Fibroblast of skin of left biceps (primary cell): ENCODE measurements around the gene MYT1.

Experiments used
- DNase-seq, 2 experiments: peaks; one replicate each; pipeline ENCODE4 v3.0.0-alpha.2; 2013; ENCODE audit warnings: low read depth in 2 of 2

Gene MYT1

GRCh38 chr20:64212755-64213154 is 48.5 kb downstream of the MYT1 start:
- DNase-seq, result no peak

DNA sequence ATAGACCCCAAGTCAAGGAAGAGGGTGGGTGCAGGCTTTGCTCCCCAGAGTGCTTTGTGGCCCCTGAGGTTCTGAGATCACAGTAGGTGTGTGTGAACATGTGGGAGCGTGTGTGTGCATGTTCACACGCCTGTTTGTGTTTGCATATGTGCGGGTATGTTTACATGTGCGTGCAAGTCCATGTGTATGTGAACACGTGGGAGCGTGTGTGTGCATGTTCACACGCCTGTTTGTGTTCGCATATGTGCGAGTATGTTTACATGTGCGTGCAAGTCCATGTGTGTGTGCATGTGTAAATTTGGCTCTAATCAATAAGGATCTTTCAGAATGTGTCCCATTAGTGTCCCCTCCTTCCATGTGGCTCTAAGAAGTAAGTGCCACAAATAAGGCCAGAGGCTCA is 49.9 kb downstream of the MYT1 start:
- DNase-seq, result no peak

DNA sequence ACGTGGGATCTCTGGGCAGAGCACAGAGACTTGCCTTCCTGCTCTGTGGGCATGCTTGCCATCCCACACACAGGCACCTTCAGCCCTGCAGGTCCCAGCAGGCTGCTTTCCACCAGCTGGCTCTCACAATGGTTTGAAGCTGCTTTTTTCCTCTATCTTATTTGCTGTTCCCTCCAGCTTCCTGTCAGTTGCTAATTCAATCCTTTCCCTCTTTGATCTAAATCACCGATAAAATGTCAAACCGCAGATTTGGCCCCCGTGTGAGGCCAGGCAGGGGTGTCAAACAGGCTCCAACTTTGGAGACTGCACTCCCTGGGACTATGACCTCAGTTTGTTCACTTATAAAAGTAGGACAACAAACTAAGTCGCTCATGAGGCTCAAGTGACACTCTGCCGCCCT is 50.7 kb downstream of the MYT1 start:
- DNase-seq, result no peak

DNA sequence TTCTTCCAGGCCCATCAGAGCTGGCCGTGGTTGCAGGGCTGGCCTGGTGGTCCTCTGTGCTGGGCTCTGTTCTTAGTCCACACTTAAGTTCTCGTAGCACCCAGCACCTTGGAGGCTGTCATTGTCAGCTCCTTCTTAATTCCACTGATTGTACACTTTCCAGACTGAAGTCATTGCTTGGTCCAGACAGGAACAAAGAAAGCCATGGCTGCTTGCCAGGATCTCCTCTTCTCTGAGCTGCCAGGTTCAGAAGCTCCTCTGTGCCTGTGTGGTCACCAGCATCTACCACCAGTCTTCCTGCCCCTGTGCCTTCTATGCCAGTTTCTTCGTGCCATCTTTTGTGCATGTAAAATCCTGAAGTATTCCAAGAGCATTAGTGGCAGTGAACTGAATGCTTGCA is 51.8 kb downstream of the MYT1 start:
- DNase-seq, result no peak

- no peak for DNase-seq
Measured at GRCh38 chr20:64216910-64217309, 52.7 kb downstream of the MYT1 start.

GRCh38 chr20:64217539-64218221 is 53.4 kb downstream of the MYT1 start:
- no peak for DNase-seq

DNA sequence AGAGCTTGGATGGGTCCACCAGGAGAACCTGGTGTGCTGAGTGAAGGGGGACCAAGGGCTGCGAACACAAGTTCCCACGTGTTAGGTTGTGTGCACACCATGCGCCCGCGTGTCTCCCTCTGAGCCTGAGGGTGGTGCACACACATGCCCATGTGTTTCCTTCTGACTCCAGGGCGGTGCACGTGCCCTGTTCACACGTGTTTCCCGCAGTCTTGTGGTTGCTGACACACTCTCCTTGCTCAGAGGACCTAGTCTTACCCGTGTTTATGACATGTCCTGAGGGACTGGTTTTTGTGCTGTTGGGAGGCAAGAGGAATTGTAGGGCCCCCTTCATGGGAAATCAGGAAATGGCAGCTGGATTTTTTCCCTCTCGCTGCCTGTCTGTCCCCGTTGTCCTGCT is 55.0 kb downstream of the MYT1 start:
- DNase-seq, result no peak

GRCh38 chr20:64219730-64220129 is 55.5 kb downstream of the MYT1 start:
- no peak for DNase-seq

- DNase-seq, result no peak
Measured at GRCh38 chr20:64220420-64220819, 56.2 kb downstream of the MYT1 start.

- no peak for DNase-seq
Measured at GRCh38 chr20:64220891-64221527, 56.8 kb downstream of the MYT1 start.

DNA sequence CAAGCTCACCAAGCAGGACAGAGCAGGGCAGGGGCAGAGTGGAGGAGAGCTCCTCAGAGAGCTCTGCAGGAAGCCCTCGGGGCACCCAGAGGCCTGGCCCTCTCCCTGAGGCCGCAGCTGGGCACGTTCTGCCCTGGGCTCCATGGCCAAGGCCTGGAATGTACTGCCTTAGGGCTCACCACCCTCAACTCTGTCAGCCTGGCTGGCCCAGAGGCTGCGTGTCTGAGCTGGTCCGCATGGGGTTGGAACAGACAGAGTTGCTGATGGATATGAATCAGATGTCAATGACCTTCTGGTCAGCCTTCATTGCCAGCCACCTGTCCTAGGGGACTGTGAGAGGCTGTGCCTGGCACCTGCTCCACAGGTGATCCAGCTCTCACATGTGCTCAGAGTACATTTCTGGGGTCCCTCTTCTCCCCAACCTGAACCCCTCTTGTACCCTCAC is 58.1 kb downstream of the MYT1 start:
- DNase-seq, result no peak

DNA sequence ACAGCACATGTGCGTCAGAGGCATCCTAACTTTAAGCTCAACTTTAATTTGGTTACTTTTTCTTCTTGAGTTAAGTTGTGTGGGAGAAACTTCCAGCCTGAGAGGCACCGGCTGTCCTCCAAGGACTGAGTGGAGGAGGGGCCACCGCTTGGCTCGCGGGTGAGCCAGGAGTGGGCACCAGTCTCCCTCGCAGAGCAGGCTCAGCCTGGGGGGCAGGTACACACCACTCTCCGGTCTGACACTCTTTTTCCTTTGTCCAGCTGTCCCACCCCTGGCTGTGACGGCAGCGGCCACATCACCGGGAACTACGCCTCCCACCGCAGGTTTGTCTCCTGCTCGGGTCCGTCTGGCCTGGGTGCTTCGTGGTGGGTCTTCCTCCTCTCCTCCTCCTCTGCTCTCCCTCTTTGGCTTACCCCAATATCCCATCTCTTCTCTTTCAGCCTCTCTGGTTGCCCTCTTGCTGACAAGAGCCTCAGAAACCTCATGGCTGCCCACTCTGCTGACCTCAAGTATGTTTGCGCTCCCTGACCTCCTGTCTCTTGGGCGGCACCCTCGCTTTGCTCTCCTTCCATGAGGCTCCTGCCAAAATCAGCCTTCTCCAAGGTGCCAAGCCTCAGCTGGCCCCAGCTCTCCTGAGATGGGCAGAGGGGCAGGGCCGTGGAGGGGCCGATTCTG is 58.7 kb downstream of the MYT1 start:
- DNase-seq, result no peak

DNA sequence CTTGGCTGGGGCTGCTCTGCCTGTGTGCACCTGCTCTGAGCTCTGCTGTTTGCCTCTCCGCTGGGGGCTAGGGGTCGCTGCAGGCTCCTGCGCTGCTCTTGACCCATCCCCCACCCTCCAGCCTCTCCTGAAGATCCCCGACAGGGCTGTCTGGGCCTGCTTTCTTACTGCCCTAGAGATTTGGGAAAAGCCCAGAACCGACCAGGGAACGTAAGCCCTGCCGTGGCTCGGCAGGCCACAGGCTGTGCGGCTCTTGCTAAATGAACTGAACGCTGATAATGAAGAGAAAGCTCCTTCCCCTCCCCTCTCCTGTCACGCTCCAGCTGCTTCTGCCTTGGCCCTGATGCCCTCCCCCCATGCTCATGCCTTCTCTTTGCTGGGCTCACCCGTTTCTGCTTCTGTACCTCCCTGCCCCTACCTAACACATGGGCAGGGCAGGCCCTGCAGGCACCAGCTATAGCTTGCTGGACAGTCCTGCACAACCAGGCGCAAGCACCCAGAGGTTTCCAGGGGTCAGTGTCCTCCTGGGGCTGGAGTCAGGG is 59.3 kb downstream of the MYT1 start:
- peak in 1 of 2 experiments; percentile 4 for DNase-seq

GRCh38 chr20:64224351-64225170 is 60.3 kb downstream of the MYT1 start:
- DNase-seq, result peak; percentile 73 to 77

- DNase-seq, result no peak
Measured at GRCh38 chr20:64225171-64225595, 60.9 kb downstream of the MYT1 start.

DNA sequence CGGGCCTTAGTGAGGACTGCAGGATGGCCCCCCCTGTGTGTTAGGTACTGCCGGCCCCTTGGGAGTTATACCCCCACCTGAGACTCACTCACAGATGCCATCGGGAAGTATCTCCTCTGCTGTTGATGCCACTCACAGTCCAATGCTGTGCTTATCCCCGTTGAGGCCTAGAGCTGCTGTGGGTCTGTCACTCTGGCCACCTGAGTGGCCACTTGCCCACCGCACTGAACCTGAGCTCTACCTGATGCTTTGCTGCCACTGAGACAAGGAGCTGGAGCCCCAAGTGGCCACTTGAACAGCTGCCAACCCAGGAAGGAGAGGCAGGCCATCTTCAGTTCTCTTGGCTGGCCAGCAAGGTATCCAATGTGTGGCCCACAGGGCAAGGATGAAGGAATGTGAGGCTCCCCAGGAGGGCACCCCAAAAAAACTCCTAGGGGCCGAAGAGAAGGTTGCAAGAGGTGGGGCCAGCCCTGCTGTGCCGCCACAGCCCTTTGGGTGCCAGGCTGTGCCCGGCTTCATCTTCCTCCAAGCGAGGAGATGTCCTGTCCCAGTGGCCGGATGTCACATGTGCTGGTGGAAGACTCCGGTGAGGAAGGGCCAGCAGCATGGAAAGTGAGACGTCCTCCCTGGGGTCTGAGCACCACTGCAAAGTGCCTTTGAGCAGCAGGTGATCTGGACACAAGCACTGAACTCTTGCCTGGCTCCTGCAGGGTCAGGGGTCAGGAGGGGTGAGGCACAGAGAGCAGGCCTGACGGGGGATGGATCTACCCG is 61.8 kb downstream of the MYT1 start:
- no peak for DNase-seq

DNA sequence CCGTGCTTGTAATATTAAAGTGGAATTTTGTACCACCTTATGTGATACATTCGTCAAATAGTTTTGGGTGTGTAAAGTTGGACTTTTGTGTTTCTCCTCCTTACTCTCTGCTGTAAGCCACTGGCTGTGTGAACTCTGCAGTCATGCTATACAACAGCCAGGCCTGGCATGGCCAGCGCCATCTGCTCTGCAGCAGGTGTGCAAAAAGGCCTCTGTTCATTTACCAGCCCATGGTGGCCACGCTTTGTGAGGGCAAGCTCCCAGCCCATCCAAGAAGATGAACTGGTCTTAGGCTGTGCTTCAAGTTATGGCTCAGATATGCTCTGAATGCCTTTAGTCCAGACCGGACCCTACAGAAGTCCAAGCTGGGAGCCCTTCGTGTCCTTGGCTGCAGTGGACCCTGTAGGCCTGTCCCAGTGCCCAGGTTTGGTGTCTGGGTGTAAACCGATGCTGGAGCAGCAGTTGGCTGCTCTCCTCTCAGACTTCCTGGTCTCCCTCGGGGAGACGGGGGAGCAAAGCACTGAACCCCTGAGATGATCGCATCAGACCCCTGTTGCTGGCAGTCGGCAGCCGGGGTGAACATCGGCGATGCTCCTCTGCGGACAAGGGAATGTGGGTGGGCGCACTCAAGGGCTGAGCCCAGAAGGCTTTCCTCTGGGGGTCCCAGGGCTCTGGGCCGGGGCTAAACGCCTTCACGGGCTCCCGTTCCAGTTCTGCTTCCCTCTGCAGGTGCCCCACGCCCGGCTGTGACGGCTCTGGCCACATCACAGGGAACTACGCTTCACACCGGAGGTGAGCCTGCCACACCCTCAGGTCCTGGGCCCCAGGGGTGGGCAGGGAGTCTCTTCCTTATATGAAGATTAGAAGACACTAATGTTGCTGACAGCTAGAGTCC is 62.7 kb downstream of the MYT1 start:
- no peak for DNase-seq

DNA sequence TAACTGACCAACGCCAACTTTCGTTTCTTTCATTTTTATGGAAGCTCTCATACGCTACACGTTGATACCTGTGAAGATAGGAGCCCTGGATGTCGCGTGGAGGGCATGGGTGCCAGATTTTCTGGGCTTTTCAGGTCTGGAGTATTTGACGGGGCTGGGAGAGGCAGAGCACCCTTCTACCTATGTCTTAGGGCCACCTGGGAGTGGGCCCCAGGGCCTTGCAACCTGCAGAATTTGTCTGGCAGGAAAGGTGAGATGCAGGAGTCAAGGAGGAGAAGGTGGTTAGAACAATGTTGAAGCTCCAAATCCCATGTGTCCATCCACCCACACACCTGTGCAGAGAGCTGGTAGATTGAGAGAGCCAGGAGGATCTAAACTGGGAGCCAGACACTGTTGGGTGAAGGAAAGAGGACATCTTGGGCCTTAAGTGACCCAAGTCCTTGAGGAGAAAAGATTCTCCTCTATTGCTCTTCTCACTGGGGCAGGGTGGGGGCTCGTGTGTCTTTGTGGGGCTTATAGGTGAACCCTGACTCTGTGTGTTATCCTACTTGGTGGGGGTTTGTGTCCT is 63.9 kb downstream of the MYT1 start:
- DNase-seq, result no peak

GRCh38 chr20:64228751-64229506 is 64.7 kb downstream of the MYT1 start:
- DNase-seq, result no peak
